ENCODE results near the gene CORO2B.

GRCh38 chr15:68627995-68628394 is 49.2 kb downstream of the CORO2B start:
- no peak for TF ChIP-seq CTCF (IDR thresholded peaks at IDR 0.05)
- TF ChIP-seq POLR2A (IDR thresholded peaks at IDR 0.05), result no peak
